Measurements from ENCODE around the gene KIF6. TPM values are rescaled to one million over a fixed set of nuclear protein-coding genes. Genes with fewer than 3 reads are reported as not detected.

KIF6 gene
- total RNA-seq, 1 donor from 2014 or later: 1.0 TPM

DNA sequence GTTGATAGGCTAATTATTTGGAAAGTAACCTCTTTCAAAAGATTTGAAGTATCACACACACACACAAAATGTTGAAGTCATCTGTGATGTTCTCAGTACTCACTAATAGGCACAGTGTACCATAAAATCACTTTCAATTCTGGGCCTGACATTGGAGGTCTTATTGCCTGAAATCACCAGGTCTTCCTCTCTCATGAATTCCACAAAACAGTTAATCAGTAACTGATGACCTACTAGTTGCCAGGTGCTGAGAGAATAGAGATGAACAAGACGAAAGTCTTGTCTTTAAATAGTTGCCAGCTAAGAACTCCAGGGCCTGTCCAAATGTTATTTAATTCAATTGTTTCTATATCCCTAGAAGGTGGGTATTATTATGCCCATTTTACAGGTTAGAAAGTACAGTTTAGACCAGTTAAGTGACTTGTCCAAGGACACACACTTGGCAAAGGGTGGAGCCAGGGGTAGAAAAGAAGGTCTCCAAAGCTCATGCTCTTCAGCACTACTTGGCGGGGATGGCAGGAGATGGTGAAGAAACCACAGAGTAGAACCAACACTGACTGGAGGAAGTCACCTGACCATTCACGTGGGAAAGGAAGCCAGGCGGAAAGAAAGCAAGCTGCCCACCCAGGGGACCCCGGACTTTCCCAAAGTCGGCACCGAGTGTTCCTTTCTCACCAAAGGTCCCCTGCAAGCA lies 116.4 kb downstream of the KIF6 start:
- no peaks in the 10 kb centered on the region for H3K27me3 ChIP-seq (ENCODE audit: control insufficient read depth in 3 of 3, insufficient read depth in 3 of 3, low read length in 3 of 3)
- no peaks in the 10 kb centered on the region for H3K9me3 ChIP-seq (ENCODE audit: control insufficient read depth in 3 of 3, low read length in 3 of 3)
- no peak overlapping the region for H3K4me3 ChIP-seq (ENCODE audit: low read length in 3 of 3)
- no peaks in the 10 kb centered on the region for H3K36me3 ChIP-seq (ENCODE audit: control insufficient read depth in 3 of 3, insufficient read depth in 3 of 3, low read length in 3 of 3)
- H3K4me1 ChIP-seq (ENCODE audit: control insufficient read depth in 3 of 3, insufficient read depth in 3 of 3, low read length in 3 of 3): peaks cover 0 to 3% (median 0%) of the 10 kb centered on the region in 3 donors
- no peak overlapping the region for H3K9ac ChIP-seq (ENCODE audit: low read depth in 1 of 3, low read length in 3 of 3)
- H3K27ac ChIP-seq (ENCODE audit: low read depth, low read length): no peak overlapping the region

DNA sequence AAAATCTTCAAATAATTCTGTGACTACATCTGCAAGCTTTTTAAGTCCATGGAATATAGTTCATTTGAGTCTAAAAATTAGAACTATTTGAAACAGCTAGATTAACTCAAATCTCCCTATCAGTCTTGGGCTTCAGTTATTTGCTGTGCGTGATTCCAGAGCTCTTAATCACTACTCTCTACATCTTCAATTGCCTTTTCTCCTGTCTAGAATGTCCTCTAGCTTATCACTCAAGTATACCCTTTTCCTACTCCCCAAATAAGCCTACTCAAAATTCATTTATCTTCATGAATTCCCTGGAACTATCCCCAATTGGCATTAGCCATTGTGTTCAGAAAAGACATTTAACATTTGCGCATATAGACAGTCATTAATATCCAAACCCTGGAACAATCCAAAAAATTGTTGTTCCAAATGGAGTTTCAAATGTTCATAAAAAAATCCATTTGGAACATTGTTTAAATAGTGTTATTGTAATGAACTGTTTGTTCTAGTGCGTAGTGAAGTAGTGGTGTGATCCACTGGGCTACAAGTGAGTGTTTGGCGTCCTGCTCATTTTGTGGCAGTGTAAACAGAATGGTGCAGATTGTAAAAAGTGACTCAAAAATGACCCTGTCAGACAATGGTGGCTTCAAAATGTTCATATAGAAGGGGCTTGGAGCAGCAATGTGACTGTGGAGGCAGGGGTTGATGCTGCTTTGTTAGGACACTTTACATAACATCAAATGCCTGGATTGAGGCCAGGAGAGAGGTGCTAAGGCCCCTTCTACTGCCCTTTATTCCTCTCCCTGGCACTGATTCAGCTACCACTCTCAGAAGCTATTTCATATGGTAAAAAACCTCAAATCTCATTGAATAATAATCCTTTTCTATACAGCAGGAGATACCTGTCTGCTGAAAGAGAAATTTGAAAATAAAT lies 122.3 kb downstream of the KIF6 start:
- Histone ChIP-seq H3K9me3 (ENCODE audit: control insufficient read depth in 3 of 3, low read length in 3 of 3) (no peaks in the 10 kb centered on the region), H3K4me3 (ENCODE audit: low read length in 3 of 3) (no peak overlapping the region), H3K36me3 (ENCODE audit: control insufficient read depth in 3 of 3, insufficient read depth in 3 of 3, low read length in 3 of 3) (no peaks in the 10 kb centered on the region), H3K27me3 (ENCODE audit: control insufficient read depth in 3 of 3, insufficient read depth in 3 of 3, low read length in 3 of 3) (no peaks in the 10 kb centered on the region), H3K9ac (ENCODE audit: low read depth in 1 of 3, low read length in 3 of 3) (no peak overlapping the region), H3K27ac (ENCODE audit: low read depth, low read length) (no peak overlapping the region), H3K4me1 (ENCODE audit: control insufficient read depth in 3 of 3, insufficient read depth in 3 of 3, low read length in 3 of 3) (no peaks in the 10 kb centered on the region)

DNA sequence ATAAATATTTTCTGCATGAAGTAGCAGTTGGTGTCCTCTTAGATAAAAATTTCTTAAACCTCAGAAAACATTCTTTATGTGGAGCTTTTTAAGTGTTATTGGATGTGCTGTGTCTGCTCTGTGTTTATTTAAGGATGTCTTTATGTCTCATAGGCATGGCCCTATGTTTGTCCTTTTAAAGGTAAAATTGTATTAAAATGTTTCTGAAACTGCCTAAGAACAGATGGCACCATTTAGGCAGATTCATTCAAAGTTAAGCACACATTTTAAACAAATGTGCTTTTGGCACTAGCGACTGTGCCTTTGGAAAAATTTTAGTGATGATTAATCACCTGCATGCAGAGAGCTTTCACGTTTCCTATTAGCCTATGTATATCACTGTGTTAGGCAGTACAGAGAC lies 125.2 kb downstream of the KIF6 start:
- Histone ChIP-seq H3K36me3 (ENCODE audit: control insufficient read depth in 3 of 3, insufficient read depth in 3 of 3, low read length in 3 of 3) (no peaks in the 10 kb centered on the region), H3K9ac (ENCODE audit: low read depth in 1 of 3, low read length in 3 of 3) (no peak overlapping the region), H3K4me3 (ENCODE audit: low read length in 3 of 3) (no peak overlapping the region), H3K27me3 (ENCODE audit: control insufficient read depth in 3 of 3, insufficient read depth in 3 of 3, low read length in 3 of 3) (no peaks in the 10 kb centered on the region), H3K9me3 (ENCODE audit: control insufficient read depth in 3 of 3, low read length in 3 of 3) (no peaks in the 10 kb centered on the region), H3K27ac (ENCODE audit: low read depth, low read length) (no peak overlapping the region), H3K4me1 (ENCODE audit: control insufficient read depth in 3 of 3, insufficient read depth in 3 of 3, low read length in 3 of 3) (no peaks in the 10 kb centered on the region)

DNA sequence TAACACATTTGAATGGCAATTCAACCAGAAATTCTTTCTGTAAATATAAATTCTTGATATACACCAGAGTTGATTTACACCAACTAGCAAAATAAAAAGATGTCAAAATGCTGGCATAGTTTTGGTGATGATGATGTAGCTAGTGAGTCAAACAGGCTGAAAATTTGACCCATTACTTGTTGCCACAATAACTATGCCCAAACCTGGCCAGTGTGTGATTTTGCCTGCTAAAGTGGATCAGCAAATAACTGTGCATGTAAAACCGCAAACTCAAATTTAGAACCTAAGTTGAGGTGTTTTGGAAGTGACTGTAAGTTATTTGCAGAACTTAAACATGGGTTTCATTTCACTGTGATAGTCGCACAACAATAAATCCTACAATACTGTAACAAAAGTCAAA lies 125.9 kb downstream of the KIF6 start:
- H3K27me3 ChIP-seq (ENCODE audit: control insufficient read depth in 3 of 3, insufficient read depth in 3 of 3, low read length in 3 of 3): no peaks in the 10 kb centered on the region
- H3K9ac ChIP-seq (ENCODE audit: low read depth in 1 of 3, low read length in 3 of 3): no peak overlapping the region
- H3K4me1 ChIP-seq (ENCODE audit: control insufficient read depth in 3 of 3, insufficient read depth in 3 of 3, low read length in 3 of 3): no peaks in the 10 kb centered on the region
- no peak overlapping the region for H3K4me3 ChIP-seq (ENCODE audit: low read length in 3 of 3)
- no peaks in the 10 kb centered on the region for H3K9me3 ChIP-seq (ENCODE audit: control insufficient read depth in 3 of 3, low read length in 3 of 3)
- no peaks in the 10 kb centered on the region for H3K36me3 ChIP-seq (ENCODE audit: control insufficient read depth in 3 of 3, insufficient read depth in 3 of 3, low read length in 3 of 3)
- no peak overlapping the region for H3K27ac ChIP-seq (ENCODE audit: low read depth, low read length)

DNA sequence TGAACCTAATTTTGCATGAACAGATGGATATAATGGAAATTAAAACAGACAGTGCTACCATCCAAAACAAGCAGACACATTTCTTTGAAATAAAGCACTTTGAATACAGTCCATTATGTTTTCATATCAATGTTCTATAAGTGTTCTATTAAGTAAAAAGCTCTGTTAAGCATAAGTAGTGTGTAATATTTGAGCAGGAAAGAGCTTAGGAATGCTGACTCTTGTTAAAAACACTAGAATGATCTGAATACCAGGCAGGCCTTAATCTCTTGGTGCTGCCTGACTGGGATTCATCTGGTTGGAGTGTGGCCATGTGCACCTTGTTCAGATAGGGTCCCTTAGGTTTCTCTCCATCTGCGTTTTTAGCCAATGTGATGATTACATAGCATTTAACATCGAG lies 130.9 kb downstream of the KIF6 start:
- H3K36me3 ChIP-seq (ENCODE audit: control insufficient read depth in 3 of 3, insufficient read depth in 3 of 3, low read length in 3 of 3): no peaks in the 10 kb centered on the region
- no peaks in the 10 kb centered on the region for H3K4me1 ChIP-seq (ENCODE audit: control insufficient read depth in 3 of 3, insufficient read depth in 3 of 3, low read length in 3 of 3)
- no peaks in the 10 kb centered on the region for H3K27me3 ChIP-seq (ENCODE audit: control insufficient read depth in 3 of 3, insufficient read depth in 3 of 3, low read length in 3 of 3)
- no peak overlapping the region for H3K4me3 ChIP-seq (ENCODE audit: low read length in 3 of 3)
- H3K9me3 ChIP-seq (ENCODE audit: control insufficient read depth in 3 of 3, low read length in 3 of 3): no peaks in the 10 kb centered on the region
- H3K27ac ChIP-seq (ENCODE audit: low read depth, low read length): no peak overlapping the region
- H3K9ac ChIP-seq (ENCODE audit: low read depth in 1 of 3, low read length in 3 of 3): no peak overlapping the region

DNA sequence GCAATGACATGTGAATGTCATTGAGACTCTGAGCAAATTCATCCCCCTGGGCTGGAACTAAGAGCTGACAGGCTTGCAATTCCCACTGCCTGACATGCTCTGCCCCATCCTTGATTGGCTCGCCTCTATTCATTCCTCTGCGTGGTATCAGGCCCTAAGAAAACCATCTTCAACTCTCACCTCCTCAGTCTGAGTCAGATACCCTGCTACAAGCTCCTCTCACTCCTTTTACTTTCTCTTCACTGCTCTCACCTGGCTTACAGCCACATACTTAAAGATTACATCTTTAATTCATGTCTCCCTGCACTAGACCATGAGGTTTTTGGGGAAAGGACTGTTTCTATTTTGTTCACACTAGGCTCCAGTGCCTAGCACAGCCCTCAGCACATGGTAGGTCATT lies 131.6 kb downstream of the KIF6 start:
- Histone ChIP-seq H3K27ac (ENCODE audit: low read depth, low read length) (no peak overlapping the region), H3K36me3 (ENCODE audit: control insufficient read depth in 3 of 3, insufficient read depth in 3 of 3, low read length in 3 of 3) (no peaks in the 10 kb centered on the region), H3K4me1 (ENCODE audit: control insufficient read depth in 3 of 3, insufficient read depth in 3 of 3, low read length in 3 of 3) (no peaks in the 10 kb centered on the region), H3K9ac (ENCODE audit: low read depth in 1 of 3, low read length in 3 of 3) (no peak overlapping the region), H3K4me3 (ENCODE audit: low read length in 3 of 3) (no peak overlapping the region), H3K9me3 (ENCODE audit: control insufficient read depth in 3 of 3, low read length in 3 of 3) (no peaks in the 10 kb centered on the region), H3K27me3 (ENCODE audit: control insufficient read depth in 3 of 3, insufficient read depth in 3 of 3, low read length in 3 of 3) (no peaks in the 10 kb centered on the region)

DNA sequence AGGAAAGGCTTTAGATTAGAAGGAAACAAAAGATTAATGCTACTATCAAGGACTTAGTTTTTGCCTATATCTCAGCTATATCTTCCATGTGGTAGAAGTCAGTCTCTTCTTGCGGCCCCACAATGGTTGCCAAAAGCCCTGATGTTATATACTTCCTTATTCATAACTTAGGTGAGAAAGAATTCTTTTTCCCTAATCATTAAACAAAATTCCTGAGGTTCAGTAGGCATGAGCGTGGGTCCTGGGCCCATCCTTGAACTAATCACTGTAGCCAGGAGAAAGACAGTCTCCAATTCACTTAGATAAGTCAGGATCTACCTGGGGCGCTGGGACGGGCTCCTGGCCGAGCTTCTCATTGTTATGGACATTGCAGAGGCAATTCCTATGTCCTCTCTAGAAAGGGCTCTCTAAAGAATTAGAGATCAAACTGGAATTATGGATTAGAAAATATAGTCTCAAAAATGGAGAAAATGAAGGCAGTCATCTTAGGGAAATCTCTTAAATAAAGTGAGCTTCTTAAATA lies 134.3 kb downstream of the KIF6 start:
- Histone ChIP-seq H3K9me3 (ENCODE audit: control insufficient read depth in 3 of 3, low read length in 3 of 3) (no peaks in the 10 kb centered on the region), H3K4me1 (ENCODE audit: control insufficient read depth in 3 of 3, insufficient read depth in 3 of 3, low read length in 3 of 3) (no peaks in the 10 kb centered on the region), H3K27ac (ENCODE audit: low read depth, low read length) (no peak overlapping the region), H3K4me3 (ENCODE audit: low read length in 3 of 3) (no peak overlapping the region), H3K9ac (ENCODE audit: low read depth in 1 of 3, low read length in 3 of 3) (no peak overlapping the region), H3K36me3 (ENCODE audit: control insufficient read depth in 3 of 3, insufficient read depth in 3 of 3, low read length in 3 of 3) (no peaks in the 10 kb centered on the region), H3K27me3 (ENCODE audit: control insufficient read depth in 3 of 3, insufficient read depth in 3 of 3, low read length in 3 of 3) (no peaks in the 10 kb centered on the region)

DNA sequence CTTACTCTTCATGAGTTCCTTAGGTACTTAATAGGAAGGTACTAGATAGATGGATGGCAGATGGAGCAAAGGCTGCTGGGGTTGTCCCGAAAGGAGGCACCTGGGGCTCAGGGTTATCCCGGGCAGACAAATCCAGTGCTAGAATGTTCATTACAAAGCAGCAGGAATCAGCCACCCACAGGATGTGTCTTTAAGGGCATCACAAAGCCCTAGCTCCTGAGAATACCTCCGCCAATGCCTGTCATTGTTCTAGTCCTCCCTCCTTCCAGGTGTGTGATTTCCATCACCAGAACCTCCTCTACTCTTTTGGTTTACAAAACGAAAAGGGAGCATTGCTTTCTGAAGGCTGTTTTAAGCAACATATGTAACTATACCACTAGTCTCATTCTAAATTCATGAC lies 138.1 kb downstream of the KIF6 start:
- no peaks in the 10 kb centered on the region for H3K36me3 ChIP-seq (ENCODE audit: control insufficient read depth in 3 of 3, insufficient read depth in 3 of 3, low read length in 3 of 3)
- no peak overlapping the region for H3K9ac ChIP-seq (ENCODE audit: low read depth in 1 of 3, low read length in 3 of 3)
- no peaks in the 10 kb centered on the region for H3K27me3 ChIP-seq (ENCODE audit: control insufficient read depth in 3 of 3, insufficient read depth in 3 of 3, low read length in 3 of 3)
- no peaks in the 10 kb centered on the region for H3K4me1 ChIP-seq (ENCODE audit: control insufficient read depth in 3 of 3, insufficient read depth in 3 of 3, low read length in 3 of 3)
- H3K9me3 ChIP-seq (ENCODE audit: control insufficient read depth in 3 of 3, low read length in 3 of 3): no peaks in the 10 kb centered on the region
- H3K4me3 ChIP-seq (ENCODE audit: low read length in 3 of 3): no peak overlapping the region
- H3K27ac ChIP-seq (ENCODE audit: low read depth, low read length): no peak overlapping the region

DNA sequence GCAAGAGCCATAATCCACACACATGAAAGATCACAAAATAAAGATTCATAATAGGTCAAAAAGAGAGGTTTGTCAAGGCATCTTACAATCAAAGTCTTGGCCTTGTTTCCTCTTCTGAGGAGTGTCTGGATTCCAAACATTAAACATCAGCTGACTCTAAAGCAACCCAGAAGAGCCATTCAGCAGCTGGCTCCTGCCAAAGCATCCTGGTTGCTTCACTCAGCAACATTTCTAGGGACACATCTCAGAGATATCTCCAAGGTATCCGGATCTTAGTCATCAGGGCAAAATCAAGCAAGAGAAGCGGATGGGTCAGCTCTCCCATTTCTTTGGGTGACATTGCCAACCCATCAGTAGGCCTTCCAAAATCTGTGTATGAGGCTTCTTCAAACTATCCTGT lies 139.6 kb downstream of the KIF6 start:
- Histone ChIP-seq H3K27ac (ENCODE audit: low read depth, low read length) (no peak overlapping the region), H3K9me3 (ENCODE audit: control insufficient read depth in 3 of 3, low read length in 3 of 3) (no peaks in the 10 kb centered on the region), H3K4me1 (ENCODE audit: control insufficient read depth in 3 of 3, insufficient read depth in 3 of 3, low read length in 3 of 3) (no peaks in the 10 kb centered on the region), H3K9ac (ENCODE audit: low read depth in 1 of 3, low read length in 3 of 3) (no peak overlapping the region), H3K27me3 (ENCODE audit: control insufficient read depth in 3 of 3, insufficient read depth in 3 of 3, low read length in 3 of 3) (no peaks in the 10 kb centered on the region), H3K36me3 (ENCODE audit: control insufficient read depth in 3 of 3, insufficient read depth in 3 of 3, low read length in 3 of 3) (no peaks in the 10 kb centered on the region), H3K4me3 (ENCODE audit: low read length in 3 of 3) (no peak overlapping the region)

Data from skeletal muscle tissue (tissue), 4 donors.